KG1 (cell line): Measurements from ENCODE around the gene KCNK3.

Source experiments
- DNase-seq: peaks from one replicate; lab custom pipeline; 2025; lab: John Stamatoyannopoulos, UW

KCNK3 gene

DNA sequence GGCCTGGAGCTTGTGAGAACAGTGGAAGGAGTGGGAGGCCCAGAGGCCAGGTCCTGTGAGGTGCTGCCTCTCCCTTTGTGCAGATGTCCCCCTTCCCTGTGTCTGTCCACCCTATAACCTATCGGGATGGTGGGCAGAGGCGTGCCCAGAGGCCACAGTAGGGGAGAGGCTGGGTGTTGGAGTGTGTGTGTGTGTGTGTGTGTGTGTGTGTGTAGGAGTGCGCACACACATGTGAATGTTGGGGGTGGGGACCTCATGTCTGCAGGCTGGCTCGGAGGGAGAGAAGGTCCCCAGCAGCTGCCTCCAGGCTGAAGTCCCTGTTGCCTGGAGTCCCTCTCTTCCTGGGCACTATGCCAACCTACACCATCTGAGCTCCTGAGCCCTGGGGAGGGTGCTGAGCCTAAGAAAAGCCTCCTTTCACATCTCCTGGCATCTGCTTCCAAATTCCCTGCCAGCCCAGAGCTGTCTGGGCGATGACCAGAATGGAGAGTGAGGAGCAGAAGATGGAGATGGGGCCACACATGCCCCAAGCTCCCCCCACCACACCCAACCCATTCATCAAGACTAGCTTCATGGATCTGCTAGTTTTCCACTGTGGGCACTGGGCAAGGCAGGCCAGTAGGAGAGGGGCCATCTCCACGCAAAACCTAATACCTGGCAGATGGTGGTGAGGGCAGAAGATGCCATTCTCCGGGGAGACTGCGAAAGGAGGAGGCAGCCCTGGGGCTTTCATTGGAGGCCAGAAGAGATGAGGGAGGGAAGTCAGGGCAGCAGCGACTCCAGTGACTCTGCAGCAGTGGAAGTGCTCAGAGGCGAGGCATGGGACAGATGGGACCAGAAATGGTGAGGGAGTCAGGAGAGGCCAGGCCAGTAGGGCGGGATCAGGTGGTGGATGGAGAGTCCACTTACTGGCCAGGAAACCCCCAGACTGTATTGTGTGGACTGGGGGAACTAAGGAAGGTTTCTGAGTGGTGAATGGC lies 20.3 kb downstream of the KCNK3 start:
- no peak for DNase-seq

DNA sequence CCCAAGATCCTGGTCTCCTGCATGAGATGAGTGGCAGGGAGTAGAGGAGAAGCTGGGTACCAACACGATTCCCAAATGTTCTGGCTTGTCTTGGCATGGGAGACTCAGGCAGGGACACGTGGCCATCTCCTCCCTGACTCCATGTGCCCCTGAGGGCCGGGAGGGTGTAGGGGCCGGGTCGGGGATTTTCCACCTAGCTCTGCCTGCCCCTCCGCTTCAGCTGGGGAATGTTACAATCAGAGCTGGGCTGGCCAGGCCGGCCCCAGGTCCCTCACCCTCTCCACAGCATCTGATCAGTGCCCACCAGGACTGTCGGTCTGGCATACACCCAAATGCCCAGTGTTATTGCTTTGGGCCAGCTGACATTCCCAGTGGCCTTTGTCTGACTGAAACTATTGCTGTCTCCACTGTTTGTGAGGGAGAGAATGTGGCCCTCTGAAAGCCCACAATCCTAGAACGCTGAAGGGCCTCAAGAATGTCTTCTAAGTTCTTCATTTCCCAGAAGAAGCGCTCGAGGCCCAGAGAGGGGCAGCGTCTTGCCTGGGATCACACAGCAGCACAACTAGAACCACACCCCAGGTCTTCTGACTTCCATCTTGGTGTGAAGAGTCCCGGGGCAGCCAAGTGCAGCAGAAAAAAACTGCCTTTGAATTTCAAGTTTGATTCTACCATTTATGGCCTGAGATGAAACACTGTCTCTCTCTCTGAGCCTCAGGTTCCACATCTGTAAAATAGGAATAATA lies 23.2 kb downstream of the KCNK3 start:
- DNase-seq: no peak

DNA sequence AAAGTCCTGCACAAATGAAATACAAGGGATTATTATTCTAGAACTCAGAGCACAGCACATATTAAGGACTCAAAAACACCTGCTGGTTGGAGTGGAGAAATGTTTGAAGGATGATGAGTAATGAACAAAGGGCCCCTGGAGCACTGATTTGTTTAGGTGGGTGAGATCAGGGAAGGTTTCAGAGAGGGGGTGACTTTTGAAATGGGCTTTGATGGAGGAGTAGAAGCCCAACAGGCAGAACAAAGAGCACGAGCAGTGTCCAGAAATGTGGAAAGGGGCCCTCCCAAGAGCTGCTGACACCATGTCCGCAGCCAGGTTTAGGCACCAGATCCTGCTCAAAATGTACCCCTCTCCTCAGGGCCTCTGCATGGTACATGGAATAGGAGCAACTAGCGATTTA lies 23.8 kb downstream of the KCNK3 start:
- DNase-seq: no peak

DNA sequence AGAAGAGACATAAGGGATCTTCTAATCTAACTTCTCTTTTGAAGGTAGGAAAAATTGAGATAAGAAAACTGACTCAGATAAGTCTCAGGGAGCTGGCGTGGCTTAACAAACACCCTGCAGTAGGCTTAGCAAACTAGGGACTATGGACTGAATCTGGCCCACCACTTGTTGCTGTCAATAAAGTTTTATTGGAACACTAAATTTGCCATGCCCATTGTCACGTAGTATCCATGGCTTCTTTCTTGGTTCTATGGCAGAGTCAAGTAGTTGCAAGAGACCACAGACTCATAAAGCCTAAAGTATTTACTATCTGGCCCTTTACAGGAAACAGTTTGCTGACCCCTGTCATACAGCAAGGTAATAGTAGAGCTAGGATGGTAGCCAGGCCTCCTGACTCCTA lies 24.2 kb downstream of the KCNK3 start:
- DNase-seq: no peak

DNA sequence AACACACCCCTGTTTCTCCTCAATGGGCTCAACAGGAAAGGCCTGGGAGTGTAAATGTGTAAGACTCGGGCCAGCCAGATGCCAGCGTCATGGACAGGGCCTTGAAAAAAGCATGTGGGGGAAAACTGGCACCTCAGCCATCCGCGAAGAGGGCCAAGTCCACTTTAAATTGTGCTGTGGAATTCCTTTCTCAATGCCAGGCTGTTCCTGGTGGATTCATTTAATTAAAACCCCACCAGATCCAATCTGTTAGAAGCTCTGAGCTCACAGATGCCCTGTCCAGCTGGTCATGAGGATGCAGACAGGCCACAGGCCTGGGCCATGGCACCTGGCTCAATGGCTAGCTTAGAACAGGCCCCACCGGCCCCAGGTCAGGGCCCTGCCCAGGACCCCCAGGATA lies 24.8 kb downstream of the KCNK3 start:
- DNase-seq: no peak

DNA sequence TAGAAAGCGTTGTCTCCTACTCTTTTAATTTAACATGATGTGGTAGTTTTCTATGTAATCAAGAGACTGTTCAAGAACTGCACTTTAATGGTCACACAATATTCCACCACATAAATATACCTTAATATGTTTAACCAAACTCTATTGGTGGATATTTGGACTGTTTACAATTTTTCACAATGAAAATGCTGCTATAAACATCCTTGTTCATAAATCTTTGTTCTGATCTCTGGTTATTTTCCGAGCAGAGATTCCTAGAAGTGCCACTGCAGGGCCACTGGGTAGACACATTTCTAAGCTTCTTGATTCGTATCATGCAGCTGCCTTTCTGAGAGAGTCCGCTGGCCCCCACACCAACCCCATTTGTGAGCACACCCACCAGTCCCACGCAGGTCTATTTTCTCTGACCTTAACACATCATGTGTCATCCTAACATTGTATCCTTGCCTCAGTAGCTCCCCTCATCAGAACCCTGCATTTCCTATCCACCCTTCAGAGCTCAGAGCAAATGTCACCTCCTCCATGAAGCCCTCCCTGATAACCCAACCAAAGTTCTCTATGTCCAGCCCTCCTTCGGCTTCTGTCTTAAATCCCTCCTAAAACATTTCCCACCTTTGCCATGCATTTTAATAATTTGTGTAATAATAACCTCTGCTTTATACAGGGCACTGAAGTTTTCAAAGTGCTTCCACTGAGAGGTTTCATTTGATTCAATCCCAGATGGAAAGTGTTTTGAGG lies 26.6 kb downstream of the KCNK3 start:
- DNase-seq: no peak

DNA sequence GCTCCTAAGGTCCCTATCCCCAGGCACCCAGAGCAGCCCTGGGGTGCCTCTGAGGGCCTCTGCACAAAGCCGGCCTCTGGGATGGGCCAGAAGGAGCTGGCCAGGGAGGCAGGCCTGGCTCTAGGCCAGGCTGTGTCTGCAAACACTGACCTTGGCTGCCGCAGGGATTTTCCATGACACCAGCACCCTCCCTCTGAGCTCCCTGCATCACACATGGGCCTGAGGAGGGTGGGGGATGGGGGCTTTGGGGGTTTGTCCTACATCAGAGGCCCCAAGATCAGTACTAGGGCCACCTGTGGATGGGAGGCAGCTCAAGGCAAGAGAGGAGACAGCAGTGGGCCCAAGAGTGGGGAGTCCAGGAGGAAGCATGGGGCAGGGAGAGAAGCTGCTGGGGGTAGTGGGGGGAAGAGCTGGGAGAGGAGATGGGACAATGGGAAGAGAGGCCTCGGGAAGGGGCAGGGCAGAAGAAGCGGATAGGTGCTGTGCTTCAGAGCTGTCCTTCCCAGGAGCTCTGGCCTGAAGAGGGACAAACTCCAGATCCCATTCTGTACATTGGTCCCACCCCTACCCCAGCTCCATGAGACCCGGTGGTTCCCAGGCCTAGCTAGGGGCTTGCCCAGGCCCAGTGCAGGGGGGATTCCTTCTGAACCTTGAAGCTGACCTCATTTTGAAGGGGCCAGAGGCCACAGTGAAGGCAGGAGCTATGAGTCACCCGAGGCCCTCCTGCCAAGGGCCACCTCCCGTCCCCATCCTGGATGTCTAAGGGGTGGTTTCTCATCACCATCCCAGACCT lies 28.0 kb downstream of the KCNK3 start:
- DNase-seq: no peak

DNA sequence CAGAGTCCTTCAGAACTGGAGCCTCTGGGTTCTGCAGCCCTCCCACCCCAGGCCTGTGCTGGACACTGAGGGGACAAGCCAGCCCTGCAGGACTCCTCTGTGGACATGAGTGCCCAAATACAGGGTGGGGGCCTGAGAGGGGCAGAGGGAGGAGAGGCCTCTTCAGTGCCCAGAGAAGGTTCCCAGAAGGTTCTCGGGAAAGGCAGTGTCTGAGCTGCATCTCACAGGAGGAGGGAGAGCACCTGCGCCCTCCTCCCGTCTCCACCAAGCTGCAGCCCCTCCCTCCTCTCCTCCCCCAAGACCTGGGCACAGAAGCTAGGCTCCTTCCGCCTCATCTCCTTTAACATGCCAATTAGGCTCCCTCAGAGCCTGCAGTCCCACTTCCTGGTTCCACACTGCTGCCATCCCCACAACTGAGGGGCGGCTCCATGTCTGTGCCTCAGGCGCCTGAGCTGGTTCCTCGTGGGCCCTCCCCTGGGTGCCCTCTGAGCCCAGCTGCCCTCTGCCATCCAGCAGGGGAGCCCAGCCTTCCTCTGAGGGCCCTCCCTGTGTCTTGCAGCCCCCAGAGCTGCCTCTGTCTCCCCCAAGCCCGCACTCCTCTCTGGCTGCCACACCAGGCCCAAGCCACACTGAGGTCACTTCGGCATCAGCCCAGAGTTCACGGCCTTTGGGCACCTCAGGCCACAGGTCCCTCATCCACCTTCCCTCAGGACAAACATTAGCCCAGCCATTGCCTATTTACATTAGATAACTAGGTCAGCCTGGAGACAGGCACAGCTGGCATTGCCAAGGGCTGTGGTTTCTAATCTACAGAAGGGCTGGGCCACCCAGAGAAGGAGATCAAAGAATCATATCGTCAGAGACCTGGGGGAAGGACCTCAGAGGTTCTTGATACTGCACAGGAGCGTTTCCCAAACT lies 28.9 kb downstream of the KCNK3 start:
- DNase-seq: no peak

DNA sequence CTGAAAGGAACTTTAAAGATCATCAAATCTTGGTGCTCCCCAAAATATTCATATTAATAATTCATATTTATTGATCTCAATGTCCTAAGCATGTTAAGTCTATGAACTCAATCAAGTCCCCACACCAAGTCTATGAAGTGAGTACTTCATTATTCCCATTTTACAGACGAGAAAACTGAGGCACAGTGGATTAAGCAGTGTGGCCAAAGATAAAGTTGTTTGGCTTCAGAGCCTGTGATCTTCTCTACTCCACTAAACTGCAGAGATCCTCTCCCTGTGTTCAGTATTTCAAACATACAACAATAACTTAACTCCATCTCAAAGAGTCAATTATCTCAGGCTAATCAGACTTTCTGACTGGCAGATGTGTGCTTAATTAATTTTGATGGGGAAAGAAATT lies 29.8 kb downstream of the KCNK3 start:
- DNase-seq: no peak

DNA sequence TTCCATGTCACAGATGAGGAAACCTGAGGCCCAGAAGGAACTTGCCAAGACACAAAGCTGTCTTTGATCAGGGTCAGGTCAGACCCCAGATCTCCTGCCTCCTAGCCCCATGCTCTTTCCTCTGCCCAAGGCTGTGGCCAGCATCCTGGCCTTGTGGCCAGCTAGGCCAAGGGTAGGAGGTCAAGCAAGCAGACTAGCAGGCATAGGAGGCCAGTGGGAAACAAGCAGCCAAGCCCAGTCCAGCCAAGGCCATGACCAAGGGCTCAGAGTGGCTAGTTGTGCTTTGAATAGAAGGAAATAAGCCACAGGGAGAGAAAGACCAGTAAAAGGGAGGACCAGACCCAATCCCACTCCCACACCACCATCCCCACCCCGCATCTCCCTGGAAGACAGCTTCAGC lies 30.4 kb downstream of the KCNK3 start:
- no peak for DNase-seq

DNA sequence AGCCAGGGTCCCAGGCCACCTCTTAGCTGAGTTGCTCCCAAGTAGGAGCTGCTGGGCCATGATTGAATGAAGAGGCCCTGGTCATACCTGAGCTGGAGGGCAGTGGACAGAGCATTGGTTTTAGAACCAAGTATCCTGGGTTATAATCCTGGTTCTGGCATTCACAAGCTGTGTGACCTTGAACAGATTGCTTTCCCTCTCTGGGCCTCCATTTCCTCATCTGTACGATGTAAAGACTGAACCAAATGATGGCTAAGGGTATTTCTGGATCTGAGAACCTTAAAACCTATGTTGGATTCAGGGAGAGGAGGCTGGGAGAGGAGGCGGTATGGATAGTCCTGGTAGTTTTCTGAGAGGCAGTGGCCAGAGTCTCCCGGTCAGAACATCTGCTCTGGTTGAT lies 31.0 kb downstream of the KCNK3 start:
- no peak for DNase-seq

DNA sequence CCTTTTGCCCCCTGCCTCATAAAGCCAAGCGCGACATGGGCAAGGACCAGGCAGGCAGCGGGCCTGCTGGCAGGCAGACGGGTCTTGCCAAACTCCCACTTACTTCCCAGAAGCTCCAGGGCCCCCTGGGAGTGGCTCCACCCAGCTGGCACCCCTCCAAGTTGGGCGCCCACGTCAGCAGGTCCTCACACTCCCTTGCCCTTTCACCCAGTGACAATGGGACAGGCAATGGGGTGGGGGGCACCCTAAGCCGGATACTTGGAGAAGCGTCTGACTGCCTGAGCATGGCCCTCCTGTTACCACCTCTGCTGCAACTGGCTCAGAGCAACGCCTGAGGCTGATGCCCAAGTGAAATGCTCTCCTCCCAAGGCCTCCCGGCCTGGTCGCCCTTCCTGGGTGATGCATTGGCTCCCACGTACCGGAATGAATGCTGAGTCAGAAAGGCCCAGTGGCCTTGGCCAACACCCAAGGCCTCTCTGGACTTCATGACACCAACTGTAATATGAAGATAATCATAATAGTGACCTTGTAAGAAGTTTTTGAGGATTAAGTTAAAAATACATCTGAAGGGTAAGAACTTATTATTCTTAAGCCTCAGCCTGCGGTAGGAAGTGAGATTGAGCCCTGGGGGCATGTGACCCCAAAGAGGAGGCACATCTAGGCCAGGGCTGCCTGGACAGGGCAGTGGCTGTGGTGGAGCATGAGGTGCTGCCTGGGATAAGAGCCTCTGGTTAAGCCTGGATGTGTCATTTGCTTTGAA lies 31.6 kb downstream of the KCNK3 start:
- no peak for DNase-seq

DNA sequence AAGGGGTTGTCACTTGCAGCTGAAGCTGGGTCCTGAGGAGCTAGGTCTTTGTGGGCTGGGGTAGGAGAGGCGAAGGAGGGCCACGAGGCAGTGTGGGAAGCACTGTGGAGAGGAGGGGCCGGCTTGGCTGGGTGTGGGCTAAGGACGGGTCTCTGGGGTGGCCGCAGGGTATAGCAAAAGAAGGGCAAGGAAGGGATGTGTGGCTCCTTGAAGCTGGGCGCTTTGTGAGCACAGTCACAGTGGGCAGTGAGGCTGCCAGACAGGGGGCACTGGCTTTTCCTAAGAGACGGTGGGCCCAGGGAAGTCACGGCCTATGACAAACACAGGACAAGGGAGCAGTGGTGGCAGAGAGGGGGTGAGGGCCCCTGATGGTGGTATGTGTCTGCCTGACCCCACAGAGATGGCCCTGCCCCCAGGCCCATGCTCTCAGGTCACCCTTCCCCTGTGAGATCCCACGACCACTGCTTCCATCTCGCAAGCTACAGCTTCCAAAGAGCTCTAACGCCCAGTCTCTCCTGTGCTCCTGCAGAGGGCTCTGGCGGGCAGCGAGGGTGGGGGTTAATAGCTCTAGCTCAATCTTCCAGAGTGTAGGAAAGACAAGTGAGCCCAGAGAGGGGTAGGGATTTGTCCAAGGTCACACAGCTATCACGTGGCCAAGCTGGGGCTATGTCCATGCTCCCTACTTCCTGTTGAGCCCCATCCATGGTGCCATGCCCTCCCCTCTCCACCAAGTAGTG lies 32.4 kb downstream of the KCNK3 start:
- no peak for DNase-seq

DNA sequence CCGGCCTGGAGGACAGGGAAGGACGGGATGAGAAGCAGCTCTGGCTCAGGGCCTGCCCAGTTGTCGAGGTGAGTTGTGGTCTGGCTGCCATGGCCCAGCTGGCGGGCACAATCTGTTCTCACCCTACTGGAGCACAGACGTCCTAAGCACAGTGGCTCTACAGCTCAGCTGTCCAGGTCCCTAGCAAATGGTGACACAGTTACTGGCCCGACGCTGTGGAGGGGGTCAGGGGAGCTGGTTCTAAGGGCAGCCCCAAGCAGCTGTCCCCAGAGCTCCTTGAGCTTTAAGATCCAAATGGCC lies 32.9 kb downstream of the KCNK3 start:
- DNase-seq: no peak

DNA sequence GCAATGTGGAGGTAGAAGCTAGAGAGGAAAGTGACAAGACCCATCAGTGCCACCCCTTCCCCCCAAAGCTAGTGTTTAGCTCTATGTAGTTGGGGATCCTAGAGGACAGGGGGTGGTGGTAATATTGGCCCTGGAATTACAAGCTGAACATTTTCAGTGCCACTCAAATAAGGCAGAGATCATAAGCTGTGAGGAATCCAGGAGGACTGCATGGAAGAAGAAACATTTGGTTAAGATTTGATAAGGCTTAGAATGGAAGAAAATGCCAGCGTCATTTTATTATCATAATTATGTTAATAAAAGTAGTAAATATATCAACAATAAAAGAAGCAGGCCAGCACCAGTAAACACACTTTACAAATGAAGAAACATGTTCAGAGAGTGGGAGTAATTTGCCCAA lies 33.7 kb downstream of the KCNK3 start:
- DNase-seq: no peak

DNA sequence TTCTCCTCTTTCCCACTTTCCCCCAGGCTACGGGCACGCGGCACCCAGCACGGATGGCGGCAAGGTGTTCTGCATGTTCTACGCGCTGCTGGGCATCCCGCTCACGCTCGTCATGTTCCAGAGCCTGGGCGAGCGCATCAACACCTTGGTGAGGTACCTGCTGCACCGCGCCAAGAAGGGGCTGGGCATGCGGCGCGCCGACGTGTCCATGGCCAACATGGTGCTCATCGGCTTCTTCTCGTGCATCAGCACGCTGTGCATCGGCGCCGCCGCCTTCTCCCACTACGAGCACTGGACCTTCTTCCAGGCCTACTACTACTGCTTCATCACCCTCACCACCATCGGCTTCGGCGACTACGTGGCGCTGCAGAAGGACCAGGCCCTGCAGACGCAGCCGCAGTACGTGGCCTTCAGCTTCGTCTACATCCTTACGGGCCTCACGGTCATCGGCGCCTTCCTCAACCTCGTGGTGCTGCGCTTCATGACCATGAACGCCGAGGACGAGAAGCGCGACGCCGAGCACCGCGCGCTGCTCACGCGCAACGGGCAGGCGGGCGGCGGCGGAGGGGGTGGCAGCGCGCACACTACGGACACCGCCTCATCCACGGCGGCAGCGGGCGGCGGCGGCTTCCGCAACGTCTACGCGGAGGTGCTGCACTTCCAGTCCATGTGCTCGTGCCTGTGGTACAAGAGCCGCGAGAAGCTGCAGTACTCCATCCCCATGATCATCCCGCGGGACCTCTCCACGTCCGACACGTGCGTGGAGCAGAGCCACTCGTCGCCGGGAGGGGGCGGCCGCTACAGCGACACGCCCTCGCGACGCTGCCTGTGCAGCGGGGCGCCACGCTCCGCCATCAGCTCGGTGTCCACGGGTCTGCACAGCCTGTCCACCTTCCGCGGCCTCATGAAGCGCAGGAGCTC lies 35.4 kb downstream of the KCNK3 start:
- no peak for DNase-seq

DNA sequence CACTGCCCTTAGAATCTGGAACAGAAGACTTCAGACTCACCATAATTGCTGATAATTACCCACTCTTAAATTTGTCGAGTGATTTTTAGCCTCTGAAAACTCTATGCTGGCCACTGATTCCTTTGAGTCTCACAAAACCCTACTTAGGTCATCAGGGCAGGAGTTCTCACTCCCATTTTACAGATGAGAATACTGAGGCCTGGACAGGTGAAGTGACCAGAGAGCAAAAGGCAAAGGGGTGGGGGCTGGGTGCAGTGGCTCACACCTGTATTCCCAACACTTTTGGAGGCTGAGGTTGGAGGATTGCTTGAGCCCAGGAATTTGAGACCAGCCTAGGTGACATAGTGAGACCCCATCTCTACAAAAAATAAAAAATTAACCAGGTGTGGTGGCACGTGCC lies 36.8 kb downstream of the KCNK3 start:
- no peak for DNase-seq
